HG03060 (cell line): Measurements from ENCODE around the gene STIMATE.

Experiments used
- ATAC-seq: cut with Tn5 transposase; IDR thresholded peaks from one replicate; pipeline ENCODE4 v1.9.1; 2021; ENCODE audit warnings: low read depth, moderate number of reproducible peaks; ENCODE audit not compliant: unreplicated experiment

Gene STIMATE

DNA sequence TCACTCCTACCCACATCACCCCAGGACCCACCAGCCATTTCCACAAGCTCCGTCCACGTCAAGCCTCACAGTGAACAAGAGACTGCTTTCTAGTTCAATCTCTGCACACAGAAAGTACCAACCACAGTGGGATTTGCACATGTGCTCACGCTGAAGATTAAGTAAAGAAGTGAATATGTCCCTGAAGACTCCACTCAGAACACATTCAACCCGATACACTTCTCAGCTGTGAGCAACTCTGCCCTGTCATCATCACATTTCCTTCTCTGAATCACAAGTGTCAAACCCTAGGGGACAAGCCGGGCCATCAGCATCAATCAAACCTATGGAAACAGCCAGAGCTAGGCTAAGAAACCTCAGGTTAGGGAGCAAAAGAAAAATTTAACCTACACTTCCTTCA is 1.9 kb downstream of the STIMATE start:
- no peak for ATAC-seq

DNA sequence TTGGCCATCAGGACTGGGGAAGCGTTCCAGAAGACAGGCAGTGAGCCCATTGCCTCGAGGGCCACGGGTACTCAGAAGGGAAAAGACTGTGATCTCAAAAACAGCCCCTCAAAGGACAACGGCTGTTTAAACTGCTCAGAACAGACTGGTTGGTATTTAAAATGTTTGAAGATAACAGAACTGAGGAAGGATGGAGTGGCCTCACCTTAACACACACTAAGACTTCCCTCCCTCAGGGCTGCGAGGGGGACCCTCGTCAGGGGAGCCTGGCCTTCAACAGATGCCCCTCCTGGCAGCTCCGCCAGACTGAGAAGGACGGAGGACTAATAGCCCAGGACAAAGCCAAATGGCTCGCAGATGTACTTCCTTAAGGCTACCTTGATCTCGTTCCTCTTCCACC is 2.6 kb downstream of the STIMATE start:
- ATAC-seq = no peak

DNA sequence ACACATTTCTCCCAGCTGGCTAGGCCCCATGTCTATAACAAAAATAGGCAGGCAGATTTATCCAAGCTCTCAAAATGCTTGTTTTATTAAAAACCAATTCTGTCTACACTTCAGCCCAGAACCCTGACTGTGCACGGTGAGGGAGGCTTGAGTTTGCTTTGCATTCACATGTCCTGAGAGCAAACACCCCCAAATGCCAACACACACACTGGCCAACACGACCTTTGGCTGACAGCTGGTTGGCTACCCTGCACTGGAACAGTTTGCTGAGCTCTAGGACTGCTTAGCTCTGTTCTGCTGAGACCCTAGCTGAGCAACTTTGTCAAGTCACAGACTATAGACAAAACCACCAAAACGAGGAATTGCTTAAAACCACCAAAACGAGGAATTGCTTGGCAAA is 3.6 kb downstream of the STIMATE start:
- ATAC-seq = no peak

DNA sequence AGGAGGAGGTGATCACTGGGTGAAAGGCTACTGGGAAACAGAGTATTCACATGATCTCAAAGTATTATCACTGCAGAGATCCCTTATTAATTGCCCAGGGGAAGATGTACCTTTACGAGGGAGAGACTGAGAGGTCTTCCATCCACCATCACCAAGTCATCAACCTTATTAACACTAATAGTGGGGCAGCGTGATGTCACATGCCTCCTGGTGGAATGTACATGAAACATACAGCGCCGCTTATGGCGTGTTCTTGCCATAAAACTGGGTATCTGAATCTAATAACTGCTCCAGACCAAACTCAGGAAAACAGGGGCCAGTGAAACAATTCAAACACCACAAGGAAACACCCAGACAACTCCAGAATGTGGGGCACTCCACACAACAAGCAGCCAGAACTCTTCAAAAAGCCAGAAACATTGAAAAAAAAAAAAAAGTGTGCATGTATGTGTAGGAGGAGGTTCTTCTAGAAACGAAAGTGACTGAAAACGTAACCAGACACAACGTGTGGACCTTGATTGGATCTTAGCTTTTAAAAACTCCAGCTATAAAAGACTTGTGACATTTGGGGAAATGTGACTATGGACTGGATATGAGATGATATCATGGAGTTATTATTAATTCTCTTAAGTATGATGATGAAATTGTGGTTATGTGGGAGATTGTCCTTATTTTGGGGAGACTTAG is 4.6 kb downstream of the STIMATE start:
- no peak for ATAC-seq

DNA sequence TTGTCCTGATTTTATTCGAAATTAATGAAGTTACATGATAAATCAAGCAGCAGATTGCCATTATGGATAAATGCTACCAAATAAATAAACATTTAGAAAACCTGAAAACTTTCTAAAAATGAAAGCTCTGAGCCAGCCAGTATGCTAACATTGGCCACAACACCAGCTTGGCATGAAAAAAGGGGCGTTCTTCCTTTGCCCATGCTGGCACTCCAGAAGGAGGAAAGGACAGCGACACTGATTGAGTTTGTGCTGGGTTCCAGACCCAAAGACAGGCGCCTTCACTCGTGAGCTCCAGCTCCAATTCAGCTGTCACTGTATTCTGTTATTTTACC is 5.1 kb downstream of the STIMATE start:
- no peak for ATAC-seq

DNA sequence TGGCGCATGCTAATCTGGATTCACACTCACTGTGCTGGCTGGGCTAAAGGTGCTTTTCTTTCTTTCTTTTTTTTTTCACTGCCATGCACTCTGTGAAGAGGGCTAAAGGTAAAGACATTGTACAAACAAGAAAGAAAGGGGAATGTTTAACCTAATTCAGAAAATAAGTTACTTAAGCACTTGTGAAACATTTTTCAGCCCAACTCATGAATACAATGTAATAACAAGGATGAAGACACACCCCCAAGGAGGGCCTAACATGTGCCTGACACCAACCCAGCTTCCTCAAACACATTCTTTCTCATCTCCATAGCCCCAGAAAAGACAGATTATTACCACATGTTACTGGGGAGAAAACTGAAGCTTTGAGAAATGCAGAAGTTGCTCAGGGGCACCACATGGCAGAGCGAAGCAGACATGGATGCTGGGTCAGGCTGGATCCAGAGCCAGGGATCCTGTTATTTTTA is 5.7 kb downstream of the STIMATE start:
- ATAC-seq = no peak

DNA sequence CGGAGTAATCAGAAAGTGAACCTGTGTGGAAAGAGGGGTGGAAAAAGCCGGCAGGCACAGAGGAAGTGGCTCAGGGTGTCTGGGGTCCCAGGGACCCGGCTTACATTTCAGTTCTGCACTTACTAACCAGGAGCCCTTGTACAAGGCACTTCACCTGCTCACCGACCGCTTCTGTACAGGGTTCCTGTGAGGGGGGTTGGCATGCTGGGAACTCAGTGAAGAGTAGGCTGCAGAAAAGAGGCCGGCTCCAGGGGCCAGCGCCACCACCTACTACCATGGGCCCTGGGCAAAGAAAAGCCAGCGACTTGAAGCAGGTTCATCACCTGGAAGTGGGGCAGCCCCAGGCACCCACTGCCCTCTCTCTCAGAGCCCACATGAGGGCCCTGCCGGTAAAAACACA is 6.2 kb downstream of the STIMATE start:
- ATAC-seq = no peak

DNA sequence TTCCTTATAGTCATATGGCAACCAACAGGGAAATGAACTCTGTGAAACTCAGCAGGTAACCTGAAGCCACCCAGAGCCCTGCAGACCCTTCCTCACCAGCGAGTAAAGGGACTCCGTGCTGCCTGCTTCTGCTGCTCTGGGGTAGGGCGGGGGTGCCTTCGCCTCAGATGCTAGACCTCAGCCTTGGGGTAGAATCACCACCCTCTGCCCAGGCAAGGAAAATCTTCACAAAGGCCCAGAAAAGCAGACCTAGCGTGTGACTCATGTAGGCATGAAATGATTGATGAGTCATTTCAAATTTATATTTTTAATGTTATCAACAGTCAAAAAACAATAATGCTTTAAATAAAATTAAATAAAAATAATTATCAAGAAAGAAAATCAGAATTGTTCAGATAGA is 6.6 kb downstream of the STIMATE start:
- ATAC-seq = no peak

DNA sequence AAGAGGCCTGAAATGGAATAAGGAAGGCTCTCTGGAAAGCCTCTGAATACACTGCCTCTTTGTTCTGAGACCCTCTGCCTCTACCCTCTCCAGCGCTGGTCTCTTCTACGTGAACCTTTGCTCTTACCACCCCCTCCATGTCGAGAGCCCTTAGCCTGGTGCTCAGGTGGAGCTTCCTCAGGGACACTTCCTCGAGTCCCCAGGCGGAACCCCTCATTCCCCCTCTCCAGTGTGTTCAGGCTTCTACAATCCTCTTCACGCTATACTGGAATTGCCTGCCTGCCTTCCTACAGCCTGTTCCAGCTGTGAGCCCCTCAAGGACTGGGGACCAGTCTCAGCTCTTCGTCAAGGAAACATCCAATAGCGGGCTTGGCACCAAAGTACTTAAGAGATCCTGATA is 7.4 kb downstream of the STIMATE start:
- no peak for ATAC-seq

DNA sequence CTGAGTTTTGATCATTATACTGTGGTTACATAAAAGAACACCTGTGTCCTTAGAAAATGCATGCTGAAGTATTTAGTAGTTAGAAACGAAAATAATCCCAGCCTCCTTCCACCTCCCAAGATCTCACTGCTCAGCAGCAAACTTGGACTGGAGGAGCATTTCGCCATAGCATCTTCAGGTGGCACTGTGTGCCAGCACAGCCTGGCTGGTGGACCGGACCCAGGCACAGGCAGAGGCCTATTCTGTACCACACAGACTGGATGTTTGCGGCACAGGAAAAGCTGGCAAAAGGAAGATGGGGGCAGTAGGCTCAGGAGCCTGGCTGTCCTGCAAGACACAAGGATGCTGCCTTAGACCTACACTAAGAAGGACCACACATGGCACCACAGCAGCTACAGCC is 10.2 kb downstream of the STIMATE start:
- no peak for ATAC-seq

DNA sequence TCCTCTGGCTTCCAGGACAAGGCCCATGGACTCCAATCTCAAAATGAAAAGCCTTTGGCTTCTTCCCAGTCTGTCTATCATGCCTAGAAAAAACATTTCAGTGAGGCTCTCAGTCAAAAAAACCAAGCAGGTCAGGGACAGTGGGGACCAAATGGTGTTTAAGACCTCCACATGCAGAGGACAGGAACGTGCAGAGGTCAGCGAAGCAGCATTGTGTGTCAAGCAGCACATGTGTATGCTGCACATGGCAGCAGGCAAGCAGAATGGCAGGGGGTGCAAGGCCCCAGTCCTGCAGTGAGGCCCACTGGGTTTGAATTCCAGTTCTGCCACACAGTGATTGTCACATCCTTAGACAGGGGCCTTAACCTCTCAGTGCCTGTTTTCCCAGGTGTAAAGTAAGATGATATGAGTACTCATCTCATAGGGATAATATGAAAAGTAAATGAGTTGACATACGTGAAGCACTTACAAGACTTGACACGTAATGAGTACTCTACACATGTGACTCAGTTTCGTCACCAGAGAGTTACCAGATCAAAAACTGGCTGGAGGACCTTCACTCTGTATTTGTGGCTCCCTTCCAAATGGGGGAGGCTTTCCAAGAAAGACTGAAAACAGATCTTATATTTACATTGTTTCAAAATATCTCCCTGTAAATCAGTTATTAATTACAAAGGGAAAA is 11.2 kb downstream of the STIMATE start:
- no peak for ATAC-seq

DNA sequence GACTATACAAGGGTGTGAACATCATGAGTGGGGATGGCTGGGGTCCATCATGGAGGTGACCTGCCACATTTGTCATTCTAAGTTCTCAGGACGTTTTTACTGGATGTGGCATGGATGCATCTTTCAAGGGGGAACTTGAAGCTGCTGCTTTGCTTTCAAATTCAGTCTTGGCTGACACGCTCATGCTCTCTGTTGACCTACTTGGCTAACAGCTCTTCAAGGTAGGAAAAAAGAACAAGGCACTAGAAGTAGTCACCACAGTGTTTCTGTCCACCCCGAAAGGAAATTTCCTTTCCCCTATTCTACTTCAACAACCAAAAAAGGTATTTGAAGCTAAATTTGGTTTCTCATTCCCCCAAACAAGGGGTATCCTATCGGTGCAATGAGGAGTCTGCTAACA is 15.0 kb downstream of the STIMATE start:
- ATAC-seq = no peak

DNA sequence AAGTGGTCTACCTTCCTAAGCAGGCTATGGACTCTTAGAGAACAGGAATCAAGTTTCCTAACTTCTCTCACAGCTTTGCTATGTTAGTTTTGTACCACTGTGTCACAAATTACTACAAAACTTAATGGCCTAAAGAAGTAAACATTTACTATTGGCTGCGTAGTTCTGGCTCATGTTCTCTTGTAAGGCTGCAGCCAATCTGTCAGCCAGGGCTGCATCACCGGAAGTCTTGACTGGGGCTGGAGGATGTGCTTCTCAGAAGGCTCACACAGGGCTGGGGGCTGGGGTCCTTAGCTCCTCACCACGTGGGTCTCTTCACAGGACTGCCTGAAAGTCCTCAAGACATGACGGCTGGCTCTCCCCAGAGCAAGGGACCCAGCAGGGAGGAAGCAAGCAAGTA is 15.5 kb downstream of the STIMATE start:
- no peak for ATAC-seq

DNA sequence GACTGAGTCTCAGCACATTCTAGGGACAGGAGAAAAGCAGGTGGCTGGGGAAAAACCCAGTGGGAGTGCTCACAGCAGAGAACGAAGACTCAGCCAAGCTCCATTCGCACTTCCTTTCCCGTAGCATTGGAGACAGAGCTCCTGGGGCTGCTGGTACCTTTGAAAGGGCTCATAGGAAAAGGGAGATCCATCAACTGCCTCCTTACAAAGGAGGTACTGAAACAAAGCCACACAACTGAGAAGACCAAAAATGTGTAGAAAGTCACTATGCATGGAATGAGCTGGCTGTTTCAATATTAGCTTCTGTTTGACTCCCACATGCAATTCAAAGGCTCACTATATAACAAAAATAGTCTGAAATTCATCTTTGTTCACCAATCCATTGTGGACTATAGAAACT is 16.9 kb downstream of the STIMATE start:
- no peak for ATAC-seq

DNA sequence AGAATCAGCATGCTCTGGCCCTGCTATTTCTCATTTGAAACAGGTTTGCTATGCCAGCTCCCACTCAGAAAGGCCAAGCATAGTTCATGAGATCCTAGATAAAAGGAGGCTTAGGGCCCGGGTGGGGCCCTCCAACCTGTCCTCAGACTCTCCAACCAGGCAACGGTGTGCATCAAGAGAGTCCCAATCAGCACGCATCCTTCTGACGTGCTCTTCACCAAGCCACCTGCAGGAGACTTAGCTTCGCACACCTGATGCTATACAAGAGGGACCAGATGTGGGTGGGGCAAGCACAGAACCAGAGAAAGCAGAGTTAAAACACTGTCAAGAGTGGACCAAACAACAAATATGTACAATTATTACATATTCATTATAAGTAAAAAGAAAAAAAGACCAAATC is 17.3 kb downstream of the STIMATE start:
- ATAC-seq = no peak

DNA sequence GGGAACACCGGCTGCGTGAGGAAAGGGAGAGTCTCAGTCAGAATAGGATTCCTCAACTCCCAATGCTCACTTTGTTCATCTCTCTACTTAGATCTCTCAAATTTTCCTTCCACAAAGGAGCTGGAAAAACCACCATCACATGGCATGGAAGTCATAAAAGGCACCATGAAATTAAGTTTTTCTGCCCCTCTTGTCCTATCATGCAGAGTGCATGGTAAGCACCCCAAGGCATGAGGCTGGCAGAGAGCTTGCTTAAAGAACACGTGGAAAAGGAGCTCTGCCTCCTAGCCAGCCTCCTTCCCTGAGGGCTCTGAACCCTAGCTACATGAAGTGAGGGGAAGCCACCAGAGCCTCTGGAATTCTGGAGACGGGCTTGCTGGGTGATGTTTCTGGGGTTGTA is 17.8 kb downstream of the STIMATE start:
- ATAC-seq = no peak

DNA sequence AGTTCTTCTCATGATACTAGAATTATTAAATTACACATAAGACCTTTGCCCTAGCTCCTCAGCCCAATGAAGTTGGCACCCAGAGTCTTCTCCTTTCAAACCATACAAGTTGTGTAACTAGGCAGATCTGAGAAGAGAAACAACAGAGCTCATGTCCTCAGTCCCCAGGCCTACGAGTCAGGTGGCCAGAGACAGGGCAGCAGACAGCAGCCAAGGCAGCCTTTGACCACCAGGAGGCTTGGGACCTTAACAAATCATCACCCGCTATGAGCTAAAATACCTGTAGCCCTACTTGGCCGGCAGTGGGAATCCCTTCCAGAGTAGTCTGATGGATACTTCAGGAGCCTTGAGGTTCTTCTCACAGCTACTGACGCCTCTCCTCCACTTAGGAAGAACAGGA is 18.3 kb downstream of the STIMATE start:
- ATAC-seq = no peak

DNA sequence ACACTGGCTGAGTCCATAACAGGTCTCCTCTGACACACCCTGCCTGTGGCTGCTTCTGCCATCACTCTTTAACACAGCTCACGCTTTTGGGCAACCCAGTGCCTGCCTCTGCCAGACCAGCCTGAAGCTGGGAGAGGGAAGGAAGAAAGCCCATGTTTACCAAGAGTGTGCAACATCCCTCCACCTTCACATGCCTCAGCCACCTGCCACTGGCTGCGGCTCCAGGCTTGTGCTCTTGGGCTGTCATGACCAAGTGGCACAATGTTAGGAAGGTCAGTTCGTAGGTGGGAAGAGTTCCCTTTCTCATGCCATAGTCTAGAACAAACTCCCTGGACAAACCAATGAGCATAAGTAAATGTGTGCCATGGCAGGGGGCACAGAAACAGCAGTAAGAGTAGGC is 20.3 kb downstream of the STIMATE start:
- ATAC-seq = no peak

DNA sequence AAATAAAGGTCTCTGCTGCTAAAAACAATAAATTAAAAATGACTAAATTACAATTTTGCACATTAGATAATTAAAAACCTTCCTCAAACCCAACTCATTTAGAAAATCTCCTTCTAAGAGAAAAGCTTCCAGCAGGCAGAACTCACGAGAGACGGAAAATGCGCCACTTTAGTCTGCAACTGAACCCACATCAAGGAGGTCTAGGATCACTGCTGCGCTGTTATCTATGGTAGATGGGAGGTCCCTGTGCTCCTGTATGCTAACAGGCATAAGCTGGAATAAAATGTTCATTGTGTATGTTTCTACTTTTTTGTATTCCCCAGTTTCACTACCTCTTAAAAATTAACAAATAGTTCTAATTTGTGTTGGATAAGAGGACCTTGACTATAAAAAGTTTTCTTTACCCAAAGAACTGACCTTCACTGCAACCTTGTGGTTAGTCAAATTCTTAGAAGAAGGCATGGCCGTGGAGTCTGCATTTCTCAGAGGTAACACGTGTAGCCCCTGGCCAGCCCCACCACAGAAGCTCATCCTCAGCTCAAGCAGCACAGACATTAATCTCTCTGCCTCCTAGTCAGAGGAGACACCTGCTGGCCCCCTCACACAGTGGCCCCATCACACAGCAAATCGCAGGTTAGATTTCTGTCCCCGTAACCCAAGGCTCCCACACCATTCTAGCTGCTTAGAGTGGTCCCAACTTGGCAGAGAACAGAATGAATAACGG is 22.3 kb downstream of the STIMATE start:
- ATAC-seq = no peak

DNA sequence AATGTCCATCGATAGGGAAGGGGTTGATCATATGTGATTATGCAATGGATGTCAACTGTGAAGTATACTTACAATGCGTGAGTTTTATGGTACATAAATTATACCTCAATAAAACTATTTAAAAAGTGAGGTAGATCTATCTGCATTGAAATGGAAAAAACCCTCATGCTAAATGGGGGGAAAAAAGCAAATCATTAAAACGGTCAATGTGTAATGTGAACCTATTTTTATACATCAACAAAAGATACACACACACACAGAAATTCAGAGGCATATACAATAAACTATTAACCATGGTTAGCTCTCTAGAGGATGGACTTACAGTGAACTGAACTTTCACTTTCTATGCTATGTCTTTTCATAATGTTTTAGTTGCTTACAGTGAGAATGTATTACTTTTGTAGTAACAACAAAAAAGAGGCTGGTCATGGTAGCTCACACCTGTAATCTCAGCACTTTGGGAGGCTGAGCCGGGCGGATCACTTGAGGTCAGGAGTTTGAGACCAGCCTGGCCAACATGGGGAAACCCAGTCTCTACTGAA is 23.1 kb downstream of the STIMATE start:
- no peak for ATAC-seq

DNA sequence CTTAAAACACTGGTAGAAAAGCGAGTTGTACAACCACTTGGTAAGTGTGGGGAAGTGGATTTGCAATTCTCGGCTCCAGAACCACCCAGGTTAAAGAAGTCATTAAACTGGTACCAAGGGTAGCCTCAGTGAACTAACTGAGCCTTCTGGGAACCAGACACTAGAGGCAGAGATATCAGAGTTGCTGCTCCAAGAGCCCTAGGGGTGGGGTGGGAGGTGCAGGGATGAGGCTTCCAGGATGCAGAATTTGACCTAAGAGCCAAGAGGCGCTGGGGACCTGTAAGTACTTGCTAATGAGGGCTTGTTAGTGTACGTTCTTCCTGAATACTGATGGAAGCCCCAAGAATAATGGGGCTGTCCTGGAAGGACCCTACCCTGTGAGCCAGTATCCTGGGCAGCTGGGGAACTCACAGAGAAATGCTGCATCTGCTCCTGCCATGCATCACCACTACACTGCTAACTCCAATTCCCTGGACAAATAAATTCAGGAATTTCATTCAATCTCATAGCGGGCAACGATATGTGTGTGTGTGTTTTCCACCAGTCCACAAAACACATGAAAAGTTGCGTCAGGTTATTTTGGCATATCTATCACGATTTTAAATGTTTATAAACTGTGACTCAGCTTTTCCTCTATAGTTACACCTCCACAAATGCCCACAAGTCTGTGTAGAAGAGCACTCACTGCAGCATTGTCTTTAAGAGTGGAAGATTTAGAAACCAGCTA is 23.8 kb downstream of the STIMATE start:
- ATAC-seq = no peak
